ENCODE data around the gene OGT. TPM values are rescaled to one million over a fixed set of nuclear protein-coding genes. Genes with fewer than 3 reads are reported as not detected.

The OGT gene
- total and polyA plus RNA-seq, 10 of the 15 experiments (the other 5 are each of a cell fraction or from before 2014, with no cell fraction given): 38.2 to 671 (median 107) TPM

GRCh38 chrX:71532753-71533425, at the start of gene OGT (continued):
- TF ChIP-seq REST (IDR thresholded peaks at IDR 0.05; ENCODE audit: low read depth, low read length): no peak
- peak; percentile 97 for TF ChIP-seq CHD2 (IDR thresholded peaks at IDR 0.05; ENCODE audit: borderline replicate concordance, low read depth, low read length)
- peak; percentile 76 for TF ChIP-seq KLF5 (IDR thresholded peaks at IDR 0.05; ENCODE audit: partially characterized antibody)
- 0 out of 2 replicates have a peak, but pooled peaks have one; percentile 38 for TF ChIP-seq STAT1 (conservative IDR thresholded peaks at IDR 0.05)
- TF ChIP-seq RB1 (IDR thresholded peaks at IDR 0.05; ENCODE audit: borderline replicate concordance): peak; percentile 78; the same call in 1 of the 2 replicates
- TF ChIP-seq PAX8 (IDR thresholded peaks at IDR 0.05): peak; percentile 79
- TF ChIP-seq IKZF1 (conservative IDR thresholded peaks at IDR 0.05): peak; percentile 92
- TF ChIP-seq NFYA (IDR thresholded peaks at IDR 0.05; ENCODE audit: borderline replicate concordance, low read depth, low read length): no peak
- peak; percentile 83 to 87 for TF ChIP-seq IKZF2 (IDR thresholded peaks at IDR 0.05)
- peak; percentile 77 for TF ChIP-seq PBX3 (IDR thresholded peaks at IDR 0.05; ENCODE audit: insufficient replicate concordance, low read depth, low read length)
- no peak for TF ChIP-seq HDGF (IDR thresholded peaks at IDR 0.05)
- TF ChIP-seq YBX1 (IDR thresholded peaks at IDR 0.05): no peak
- no peak for TF ChIP-seq HDAC6 (IDR thresholded peaks at IDR 0.05; ENCODE audit: unreplicated experiment)
- TF ChIP-seq JUNB (IDR thresholded peaks at IDR 0.05): no peak
- TF ChIP-seq SMAD1 (IDR thresholded peaks at IDR 0.05; ENCODE audit: low read depth, partially characterized antibody): no peak
- peak; percentile 89 for TF ChIP-seq SIN3A (IDR thresholded peaks at IDR 0.05; ENCODE audit: low read depth, low read length)
- TF ChIP-seq PAX5 (IDR thresholded peaks at IDR 0.05; ENCODE audit: borderline replicate concordance, low read depth, low read length): no peak
- TF ChIP-seq ZNF274 (IDR thresholded peaks at IDR 0.05; ENCODE audit: insufficient read depth, insufficient read length): no peak
- TF ChIP-seq HCFC1 (IDR thresholded peaks at IDR 0.05; ENCODE audit: low read length): no peak; the same call in 1 of the 2 replicates
- TF ChIP-seq E2F8 (IDR thresholded peaks at IDR 0.05; ENCODE audit: low read depth, partially characterized antibody): no peak

Measured in GM12878 (cell line).